ENCODE data around the gene XPO5.

DNA sequence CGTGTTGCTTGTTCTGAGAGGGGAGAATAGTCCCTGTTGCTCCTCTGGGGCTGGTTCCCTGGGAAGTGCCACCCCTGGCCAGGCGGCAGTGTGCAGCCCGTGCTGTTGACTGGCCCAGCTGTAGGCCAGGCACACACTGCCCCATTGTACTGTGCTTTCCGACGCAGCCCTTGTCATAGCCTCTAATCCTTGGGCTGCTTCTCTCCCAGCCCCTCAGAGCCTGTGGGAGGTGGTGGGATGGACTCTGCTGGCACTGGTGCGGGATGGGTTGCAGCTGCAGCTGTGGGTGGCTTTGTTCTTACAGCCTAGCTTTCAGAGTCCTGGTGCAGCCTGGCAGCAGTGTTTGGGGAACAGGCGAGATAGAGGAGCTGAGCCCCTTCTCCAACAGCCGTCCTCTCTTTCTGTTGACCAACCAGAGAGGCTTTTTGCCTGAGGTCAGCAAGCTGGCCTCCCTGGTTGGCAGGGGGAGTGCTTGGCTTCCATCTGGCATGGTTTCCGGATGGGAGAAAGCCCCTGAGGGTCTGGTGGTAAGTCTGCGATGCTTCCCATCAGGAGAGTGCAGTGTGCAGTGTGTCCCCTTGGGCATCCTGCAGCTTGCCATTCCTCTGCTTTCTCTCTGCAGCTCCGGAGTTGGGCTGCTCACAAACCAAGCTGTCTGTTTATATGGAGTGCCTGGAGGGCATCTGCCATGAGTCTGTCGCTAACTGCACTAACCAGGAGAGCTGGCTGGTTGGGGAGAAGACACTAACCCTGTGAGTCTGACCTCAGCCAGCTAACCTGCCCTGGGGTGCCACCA is 86.4 kb downstream of the XPO5 start:
- TF ChIP-seq POLR2A (IDR thresholded peaks at IDR 0.05; ENCODE audit: low read depth, low read length) = no peak
- TF ChIP-seq, protein P1, sequence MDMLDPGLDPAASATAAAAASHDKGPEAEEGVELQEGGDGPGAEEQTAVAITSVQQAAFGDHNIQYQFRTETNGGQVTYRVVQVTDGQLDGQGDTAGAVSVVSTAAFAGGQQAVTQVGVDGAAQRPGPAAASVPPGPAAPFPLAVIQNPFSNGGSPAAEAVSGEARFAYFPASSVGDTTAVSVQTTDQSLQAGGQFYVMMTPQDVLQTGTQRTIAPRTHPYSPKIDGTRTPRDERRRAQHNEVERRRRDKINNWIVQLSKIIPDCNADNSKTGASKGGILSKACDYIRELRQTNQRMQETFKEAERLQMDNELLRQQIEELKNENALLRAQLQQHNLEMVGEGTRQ (IDR thresholded peaks at IDR 0.05; ENCODE audit: low read depth, low read length) = no peak
